Glutamatergic neuron (in vitro differentiated cells): ENCODE measurements around the gene ADAP1. TPM values are rescaled to one million over a fixed set of nuclear protein-coding genes. Genes with fewer than 3 reads are reported as not detected.
A peak's percentile ranks its signal among the peaks of the same experiment; 100 is the strongest.

Experiments used
- DNase-seq: peaks from one replicate; pipeline ENCODE4 v3.0.0; 2022
- H3K27ac Mint-ChIP-seq: one replicate; pipeline ENCODE4 v1.8.0; 2020; ENCODE audit warnings: mild to moderate bottlenecking, mixed read lengths, inconsistent platforms; ENCODE audit not compliant: unreplicated experiment
- H3K27me3 Mint-ChIP-seq: one replicate; pipeline ENCODE4 v1.8.0; 2020; ENCODE audit warnings: mild to moderate bottlenecking, moderate library complexity, mixed read lengths, inconsistent platforms; ENCODE audit not compliant: unreplicated experiment
- H3K36me3 Mint-ChIP-seq: one replicate; pipeline ENCODE4 v1.8.0; 2020; ENCODE audit warnings: mild to moderate bottlenecking, mixed read lengths, inconsistent platforms; ENCODE audit not compliant: unreplicated experiment
- H3K4me1 Mint-ChIP-seq: one replicate; pipeline ENCODE4 v1.8.0; 2020; ENCODE audit warnings: mild to moderate bottlenecking, low read depth, mixed read lengths, inconsistent platforms; ENCODE audit not compliant: unreplicated experiment
- H3K4me3 Mint-ChIP-seq: one replicate; pipeline ENCODE4 v1.8.0; 2020; ENCODE audit warnings: mild to moderate bottlenecking, mixed read lengths, inconsistent platforms; ENCODE audit not compliant: unreplicated experiment
- H3K9me3 Mint-ChIP-seq: one replicate; pipeline ENCODE4 v1.8.0; 2020; ENCODE audit warnings: mild to moderate bottlenecking, moderate library complexity, mixed read lengths, inconsistent platforms; ENCODE audit not compliant: unreplicated experiment
- total RNA-seq: library from RNA; stranded (reverse); fragmentation: NEBNext Ultra II Directional; extraction: Animal tissue kit (Norgen Biotek cat#: 25700); gene quantifications from one replicate; pipeline ENCODE4 v1.2.1, GENCODE V29; 2021; ENCODE audit not compliant: unreplicated experiment
- TF ChIP-seq, protein P1 (sequence below): fragments of 200-600 bp; sonication (generic); IDR thresholded peaks from one replicate; pipeline ENCODE4 v1.5.0; 2021; ENCODE audit not compliant: partially characterized antibody, unreplicated experiment

Gene ADAP1
- total RNA-seq, 1 donor from 2014 or later, result 61.1 TPM

- H3K36me3 Mint-ChIP-seq, result no peaks in the 10 kb centered on the region
- H3K27ac Mint-ChIP-seq, result no peak overlapping the region
- DNase-seq, result no peak
- H3K27me3 Mint-ChIP-seq, result peaks cover 19% of the 10 kb centered on the region
- peaks cover 10% of the 10 kb centered on the region for H3K9me3 Mint-ChIP-seq
- H3K4me1 Mint-ChIP-seq, result no peaks in the 10 kb centered on the region
- TF ChIP-seq, protein P1, sequence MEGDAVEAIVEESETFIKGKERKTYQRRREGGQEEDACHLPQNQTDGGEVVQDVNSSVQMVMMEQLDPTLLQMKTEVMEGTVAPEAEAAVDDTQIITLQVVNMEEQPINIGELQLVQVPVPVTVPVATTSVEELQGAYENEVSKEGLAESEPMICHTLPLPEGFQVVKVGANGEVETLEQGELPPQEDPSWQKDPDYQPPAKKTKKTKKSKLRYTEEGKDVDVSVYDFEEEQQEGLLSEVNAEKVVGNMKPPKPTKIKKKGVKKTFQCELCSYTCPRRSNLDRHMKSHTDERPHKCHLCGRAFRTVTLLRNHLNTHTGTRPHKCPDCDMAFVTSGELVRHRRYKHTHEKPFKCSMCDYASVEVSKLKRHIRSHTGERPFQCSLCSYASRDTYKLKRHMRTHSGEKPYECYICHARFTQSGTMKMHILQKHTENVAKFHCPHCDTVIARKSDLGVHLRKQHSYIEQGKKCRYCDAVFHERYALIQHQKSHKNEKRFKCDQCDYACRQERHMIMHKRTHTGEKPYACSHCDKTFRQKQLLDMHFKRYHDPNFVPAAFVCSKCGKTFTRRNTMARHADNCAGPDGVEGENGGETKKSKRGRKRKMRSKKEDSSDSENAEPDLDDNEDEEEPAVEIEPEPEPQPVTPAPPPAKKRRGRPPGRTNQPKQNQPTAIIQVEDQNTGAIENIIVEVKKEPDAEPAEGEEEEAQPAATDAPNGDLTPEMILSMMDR, result no peak
- H3K4me3 Mint-ChIP-seq, result no peak overlapping the region
These were observed 56.6 kb downstream of the ADAP1 start for GRCh38 chr7:897771-898376.

GRCh38 chr7:897086-897485, 57.4 kb downstream of the ADAP1 start:
- TF ChIP-seq, protein P1, result no peak
- peaks cover 17% of the 10 kb centered on the region for H3K9me3 Mint-ChIP-seq
- no peak for DNase-seq
- no peak overlapping the region for H3K4me3 Mint-ChIP-seq
- H3K4me1 Mint-ChIP-seq, result no peaks in the 10 kb centered on the region
- H3K36me3 Mint-ChIP-seq, result no peaks in the 10 kb centered on the region
- peaks cover 23% of the 10 kb centered on the region for H3K27me3 Mint-ChIP-seq
- no peak overlapping the region for H3K27ac Mint-ChIP-seq

GRCh38 chr7:896346-897075, 58.0 kb downstream of the ADAP1 start:
- Mint-ChIP-seq H3K4me3 (no peak overlapping the region), H3K36me3 (no peaks in the 10 kb centered on the region), H3K27me3 (peaks cover 24% of the 10 kb centered on the region), H3K9me3 (peaks cover 17% of the 10 kb centered on the region), H3K4me1 (no peaks in the 10 kb centered on the region), H3K27ac (peak overlapping the region; percentile 38)
- no peak for DNase-seq
- TF ChIP-seq, protein P1, result no peak

GRCh38 chr7:895451-896052, 58.9 kb downstream of the ADAP1 start:
- Mint-ChIP-seq H3K27ac (no peak overlapping the region), H3K9me3 (peaks cover 21% of the 10 kb centered on the region), H3K36me3 (no peaks in the 10 kb centered on the region), H3K27me3 (peaks cover 27% of the 10 kb centered on the region), H3K4me1 (no peaks in the 10 kb centered on the region), H3K4me3 (no peak overlapping the region)
- TF ChIP-seq, protein P1, result no peak
- DNase-seq, result no peak
